ENCODE results near the gene LAMC1.

The LAMC1 gene

DNA sequence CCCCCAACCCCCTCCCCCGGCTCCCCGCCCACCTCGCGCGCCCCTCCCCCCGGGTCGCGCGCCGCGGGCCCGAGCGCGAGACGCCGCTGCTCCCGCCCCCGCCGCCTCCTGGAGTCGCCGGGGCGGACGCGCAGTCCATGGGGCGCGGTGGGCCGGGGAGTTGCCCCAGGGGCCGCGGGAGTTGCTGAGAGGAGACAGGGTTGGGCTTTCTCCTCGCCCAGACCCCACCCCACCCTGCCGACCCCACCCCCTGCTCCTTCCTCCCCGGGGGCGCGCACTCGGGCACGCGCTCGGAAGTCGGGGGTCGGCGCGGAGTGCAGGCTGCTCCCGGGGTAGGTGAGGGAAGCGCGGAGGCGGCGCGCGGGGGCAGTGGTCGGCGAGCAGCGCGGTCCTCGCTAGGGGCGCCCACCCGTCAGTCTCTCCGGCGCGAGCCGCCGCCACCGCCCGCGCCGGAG is at the start of gene LAMC1:
Gene LAMC1, plus strand, starts transcription at position 275 of the 455 bp plus-strand sequence. CDS start 297 bp downstream, outside the sequence.
- DNase-seq: no peak

DNA sequence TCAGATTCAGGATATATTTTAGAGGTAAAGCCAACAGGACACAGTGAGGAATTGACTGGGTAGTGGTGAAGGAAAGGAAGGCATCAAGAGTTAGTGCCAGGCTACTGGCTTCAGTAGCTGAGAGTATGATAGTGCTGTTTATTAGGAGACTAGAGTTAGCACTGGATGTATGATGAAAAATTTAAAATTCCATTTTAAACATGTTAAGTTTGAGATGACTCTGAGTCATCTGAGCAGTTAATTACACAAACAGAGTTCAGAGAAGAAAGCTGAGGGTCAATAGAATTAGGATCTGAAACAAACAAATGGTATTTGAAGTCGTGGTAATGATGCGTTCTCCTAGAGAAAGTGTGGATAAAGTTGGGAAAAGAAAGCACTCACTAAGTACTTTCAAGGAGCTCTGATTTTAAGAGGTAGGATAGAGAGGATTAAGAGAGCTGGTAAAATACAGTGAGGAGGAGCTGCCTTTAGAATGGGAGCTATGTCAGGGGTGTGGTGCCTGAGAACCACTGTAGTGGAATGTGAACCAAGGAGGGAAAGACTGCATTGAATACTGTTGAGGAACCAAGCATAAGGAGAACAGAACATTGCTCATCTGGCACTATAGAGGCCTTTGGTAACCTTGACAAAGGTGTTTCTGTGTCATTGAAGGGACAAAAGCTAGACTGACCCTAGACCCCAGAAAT is 48.6 kb upstream of the LAMC1 start:
- DNase-seq: no peak

DNA sequence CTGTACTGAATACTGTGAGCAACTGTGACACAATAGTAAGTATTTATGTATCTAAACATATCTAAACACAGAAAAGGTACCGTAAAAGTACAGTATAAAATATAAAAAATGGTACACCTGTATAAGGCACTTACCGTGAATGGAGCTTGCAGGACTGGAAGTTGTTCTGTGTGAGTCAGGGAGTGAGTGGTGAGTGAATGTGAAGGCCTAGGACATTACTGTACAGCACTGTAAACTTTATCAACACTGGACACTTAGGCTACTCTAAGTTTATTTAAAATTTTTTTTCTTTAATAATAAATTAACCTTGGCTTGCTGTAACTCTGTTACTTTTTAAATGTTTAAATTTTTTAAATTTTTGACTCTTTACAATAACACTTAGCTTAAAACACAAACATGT is 45.7 kb upstream of the LAMC1 start:
- no peak for DNase-seq

DNA sequence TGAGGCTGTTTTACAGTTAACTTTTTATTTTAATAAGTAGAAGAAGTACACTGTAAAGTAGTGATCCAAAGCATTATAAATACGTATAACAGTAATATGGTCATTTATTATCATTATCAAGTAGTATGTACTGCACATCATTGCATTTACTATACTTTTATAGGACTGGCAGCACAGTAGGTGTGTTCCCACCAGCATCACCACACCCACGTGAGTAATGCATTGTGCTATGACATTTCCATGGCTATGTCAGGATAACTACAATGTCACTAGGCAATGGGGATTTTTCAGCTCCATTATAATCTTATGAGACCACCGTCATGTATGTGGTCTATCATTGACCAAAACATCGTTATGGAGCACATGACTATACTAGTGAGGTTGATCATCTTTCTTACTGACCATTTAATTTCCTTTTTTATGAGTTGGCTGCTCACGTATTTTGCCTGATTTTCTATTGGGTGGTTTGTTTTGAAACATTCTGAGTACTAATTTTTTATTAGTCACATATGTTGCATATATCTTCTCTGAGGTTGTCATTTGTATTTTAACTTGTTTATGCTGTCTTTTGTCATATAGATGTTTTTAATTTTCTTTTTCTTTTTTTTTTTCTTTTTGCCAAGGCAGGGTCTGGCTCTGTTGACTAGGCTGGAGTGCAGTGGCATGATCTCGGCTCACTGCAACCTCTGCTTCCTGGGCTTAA is 44.9 kb upstream of the LAMC1 start:
- DNase-seq: no peak

DNA sequence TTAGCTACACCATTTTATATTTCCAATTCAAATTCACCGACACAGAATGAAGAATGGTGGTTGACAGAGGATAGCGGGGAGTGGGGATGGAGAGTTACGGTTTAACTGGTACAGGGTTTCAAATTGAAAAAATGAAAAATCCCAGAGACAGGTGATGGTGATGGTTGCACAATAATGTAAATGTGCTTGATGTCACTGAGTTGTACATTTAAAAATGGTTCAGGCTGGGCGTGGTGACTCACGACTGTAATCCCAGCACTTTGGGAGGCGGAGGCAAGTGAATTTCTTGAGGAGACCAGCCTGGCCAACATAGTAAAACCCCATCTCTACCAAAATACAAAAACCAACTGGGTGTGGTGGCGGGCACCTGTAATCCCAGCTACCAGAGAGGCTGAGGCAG is 39.1 kb upstream of the LAMC1 start:
- no peak for DNase-seq

DNA sequence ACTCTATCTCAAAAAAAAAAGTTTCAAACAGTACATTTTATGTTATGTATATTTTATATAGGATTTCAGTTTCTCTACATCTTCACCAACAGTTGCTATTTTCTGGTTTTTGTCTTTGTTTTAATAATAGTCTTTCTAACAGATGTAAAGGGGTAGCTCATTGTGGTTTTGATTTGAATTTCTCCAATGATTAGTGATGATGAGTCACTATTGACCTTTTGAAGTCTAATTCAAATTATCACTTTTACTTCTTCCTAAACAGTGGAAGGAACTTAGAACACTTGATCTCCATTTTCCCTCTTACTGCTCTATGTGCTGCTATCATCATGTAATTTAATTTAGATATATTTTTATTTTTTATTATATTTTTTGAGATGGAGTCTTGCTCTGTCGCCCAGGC is 38.6 kb upstream of the LAMC1 start:
- DNase-seq: no peak

DNA sequence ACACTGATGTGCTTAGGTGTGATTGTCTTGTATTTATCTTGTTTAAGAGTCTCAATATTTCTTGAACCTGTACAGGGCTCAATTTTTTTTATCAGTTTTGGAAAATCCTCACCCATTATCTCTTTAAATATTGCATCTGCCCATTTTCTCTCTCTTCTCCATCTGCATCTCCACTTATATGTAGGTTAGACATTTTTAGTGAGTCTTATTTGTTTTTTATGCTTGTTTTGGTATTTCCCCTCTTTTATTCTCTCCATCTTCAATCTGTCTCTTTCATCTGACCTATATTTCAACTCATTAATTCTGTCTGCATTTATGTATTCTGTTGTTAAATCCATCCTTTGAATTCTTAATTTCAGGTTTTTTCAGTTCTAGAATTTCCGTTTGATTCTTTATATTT is 37.3 kb upstream of the LAMC1 start:
- DNase-seq: no peak

DNA sequence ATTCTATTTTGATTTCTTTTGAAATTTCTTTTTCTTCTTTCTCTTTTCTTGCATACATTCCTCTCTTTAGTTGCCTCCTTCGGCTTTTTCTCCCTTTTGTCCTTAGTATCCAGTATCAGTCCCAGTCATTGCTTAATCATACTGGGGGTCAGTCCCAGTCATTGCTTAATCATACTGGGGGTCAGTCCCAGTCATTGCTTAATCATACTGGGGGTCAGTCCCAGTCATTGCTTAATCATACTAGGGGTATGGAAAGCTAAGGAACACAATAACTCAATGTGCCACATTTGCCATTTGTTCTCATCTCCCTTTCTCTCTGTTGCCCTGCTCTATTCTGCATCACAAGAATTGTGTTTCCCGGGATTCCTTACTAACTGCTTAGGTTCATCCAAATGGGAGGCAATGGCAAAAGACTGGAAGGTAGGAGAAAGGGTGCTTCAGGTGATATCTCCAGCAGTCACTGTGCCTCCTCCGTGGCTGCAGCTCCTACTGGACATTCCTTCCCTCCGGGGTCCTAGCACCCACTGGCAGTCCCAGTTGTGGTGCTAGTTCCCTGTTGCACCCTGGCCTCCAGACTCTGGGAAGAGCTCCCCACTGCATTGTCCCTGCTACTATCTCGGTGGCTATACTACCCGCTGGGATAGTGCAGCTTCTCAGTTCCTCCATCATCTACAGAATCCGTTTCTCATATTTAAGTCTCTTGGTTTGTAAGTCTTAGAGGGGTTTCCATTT is 32.6 kb upstream of the LAMC1 start:
- DNase-seq: no peak

DNA sequence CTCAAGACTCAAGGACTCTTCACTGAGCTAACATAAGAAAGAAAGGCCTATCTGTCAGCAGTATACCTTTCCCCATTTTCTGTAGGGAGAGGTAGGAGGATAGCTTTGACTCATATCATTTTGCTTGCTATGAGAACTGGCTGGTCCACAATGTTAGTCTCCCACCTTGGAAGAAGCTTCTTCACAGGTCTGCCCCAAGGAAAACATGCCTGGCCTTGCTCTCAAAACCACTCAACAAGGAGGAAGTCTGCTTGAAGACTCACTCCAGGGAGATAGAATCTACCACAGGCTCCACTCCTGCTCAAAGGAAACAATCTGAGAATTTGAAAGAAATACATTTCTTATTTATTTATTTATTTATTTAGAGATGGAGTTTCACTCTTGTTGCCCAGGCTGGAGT is 29.5 kb upstream of the LAMC1 start:
- no peak for DNase-seq

DNA sequence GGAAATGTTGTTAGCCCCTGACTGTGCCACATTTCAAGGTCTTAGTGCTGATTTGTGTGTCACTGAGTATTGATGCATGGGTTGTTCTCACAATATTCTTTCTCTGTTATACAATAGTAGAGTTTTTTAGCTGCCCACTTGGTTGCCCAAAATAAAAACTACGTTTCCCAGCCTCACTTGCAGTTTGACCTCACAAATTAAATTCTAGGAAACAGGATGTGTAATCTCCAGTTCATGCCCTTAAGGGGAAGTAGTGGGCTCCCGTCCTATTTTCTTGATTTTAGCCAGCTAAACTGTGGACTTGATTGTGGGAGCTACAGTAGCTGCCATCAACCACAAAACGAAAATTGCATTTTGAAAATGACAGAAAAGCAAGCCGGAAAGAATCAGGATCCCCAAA is 27.3 kb upstream of the LAMC1 start:
- no peak for DNase-seq

DNA sequence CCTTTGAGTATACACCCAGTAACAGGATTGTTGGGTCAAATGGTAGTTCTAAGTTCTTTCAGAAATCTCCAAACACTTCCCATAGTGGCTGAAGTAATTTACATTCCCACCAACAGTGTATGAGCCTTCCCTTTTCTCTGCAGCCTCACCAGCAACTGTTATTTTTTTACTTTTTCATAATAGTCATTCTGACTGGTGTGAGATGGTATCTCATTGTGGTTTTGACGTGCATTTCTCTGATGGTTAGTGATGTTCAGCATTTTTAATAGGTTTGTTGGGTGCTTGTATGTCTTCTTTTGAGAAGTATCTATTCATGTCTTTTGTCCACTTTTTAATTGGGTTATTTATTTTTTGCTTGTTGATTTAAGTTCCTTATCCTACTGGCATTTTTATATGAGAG is 26.4 kb upstream of the LAMC1 start:
- DNase-seq: no peak

DNA sequence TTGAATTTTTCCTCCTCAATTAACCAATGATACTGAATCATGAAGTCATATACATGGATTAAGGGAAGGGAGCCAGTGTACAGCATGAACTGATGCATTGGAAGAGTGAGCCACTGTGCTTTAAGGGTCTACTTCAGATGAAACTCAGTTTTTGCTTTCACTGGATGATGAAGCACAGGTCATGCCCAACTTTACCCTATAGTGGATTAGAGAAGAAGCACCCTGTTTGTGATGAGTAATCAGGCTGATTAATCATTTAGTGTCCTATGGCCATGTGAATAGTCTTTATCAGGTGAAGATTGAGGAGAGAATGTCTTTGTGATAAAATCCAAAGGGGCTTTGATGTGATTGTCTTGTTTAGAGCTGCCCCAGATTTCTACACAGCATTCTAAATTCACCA is 24.7 kb upstream of the LAMC1 start:
- DNase-seq: no peak

DNA sequence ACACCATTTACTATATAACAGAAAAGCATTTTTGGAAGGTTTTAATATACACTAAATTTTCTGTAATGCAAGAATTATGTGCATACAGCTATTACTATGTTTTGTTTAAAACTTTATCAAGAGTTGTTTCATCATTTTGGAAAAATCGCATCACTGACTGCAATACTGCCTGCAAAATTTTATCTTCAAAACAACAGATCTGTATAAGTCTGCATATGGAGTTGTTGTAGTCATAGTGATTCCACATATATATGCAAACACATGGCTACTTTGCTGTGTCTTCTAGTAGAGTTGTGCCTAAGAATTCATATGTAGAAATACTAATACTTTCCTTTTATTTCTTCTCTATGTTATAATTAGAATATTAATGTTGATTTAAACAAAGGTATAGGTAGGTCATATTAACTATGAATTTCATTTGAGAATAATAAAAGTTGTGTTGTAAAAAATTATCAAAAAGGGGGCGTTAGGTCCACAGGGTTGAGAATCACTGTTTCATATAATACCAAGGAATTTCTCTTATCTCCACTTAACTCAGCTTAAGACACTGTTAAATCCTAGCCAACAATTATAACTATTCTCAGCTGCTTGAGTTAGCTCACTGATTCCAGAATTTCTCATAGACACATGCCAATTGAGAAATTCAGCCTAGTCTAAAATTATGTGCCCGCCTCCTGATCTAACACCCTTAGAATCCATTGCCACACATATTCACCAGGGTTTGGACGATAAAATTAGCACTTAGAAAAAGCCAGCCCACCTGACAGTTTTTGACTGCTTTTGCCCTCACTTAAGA is 22.9 kb upstream of the LAMC1 start:
- DNase-seq: no peak

DNA sequence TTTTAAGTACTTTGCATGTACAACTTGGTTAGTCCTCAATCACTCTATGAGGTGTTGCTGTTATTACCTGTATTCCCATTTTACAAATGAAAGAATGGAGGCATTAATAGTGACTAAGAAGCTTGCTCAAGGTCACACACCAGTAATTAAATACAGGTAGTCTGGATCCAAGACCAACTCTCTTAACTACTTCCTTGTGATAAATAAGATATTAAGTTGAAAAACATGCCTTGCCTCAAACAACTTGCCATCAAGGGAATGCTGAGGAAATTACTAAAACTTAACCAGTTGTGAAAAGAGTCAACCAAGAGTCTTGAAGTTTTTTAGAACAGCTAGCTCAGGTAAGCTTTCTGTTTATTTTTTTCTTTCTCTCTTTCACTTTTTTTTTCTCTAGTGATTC is 21.0 kb upstream of the LAMC1 start:
- no peak for DNase-seq

DNA sequence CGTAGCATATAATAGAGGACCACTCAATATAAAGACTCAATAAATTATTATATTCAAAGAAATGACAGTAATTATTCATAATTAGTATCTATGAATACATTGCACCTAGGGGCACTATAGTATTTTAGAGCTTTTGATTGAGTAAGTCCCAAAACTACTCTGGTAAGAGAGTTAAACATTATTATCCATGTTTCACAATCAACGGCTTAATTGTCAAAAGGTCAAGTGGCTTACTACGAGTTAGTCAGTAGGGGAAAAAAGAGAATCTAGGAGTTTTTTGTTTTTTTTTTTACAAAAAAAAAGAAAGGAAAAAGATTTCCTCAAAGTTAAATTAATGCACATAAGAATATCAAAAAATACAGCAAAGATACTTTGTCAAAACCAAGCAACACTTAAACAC is 20.4 kb upstream of the LAMC1 start:
- no peak for DNase-seq

DNA sequence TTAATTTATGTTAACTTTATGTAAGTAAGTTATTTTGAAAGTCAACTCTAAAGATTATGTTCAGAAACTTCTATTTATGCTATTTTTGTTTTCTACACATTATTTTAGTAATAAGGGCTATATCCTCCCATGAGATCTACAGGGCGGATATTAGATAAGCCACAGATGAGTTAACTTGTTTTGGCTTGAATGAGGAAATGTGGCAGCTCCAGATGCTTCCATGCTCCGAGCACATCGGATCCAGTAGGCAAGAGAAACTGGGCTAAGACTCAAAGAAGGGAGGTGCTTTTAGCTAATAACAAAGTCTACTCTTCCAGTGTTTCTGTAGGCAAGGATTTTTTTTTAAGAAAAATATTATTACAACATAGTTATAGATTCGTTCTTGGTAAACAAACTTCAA is 20.0 kb upstream of the LAMC1 start:
- DNase-seq: no peak

DNA sequence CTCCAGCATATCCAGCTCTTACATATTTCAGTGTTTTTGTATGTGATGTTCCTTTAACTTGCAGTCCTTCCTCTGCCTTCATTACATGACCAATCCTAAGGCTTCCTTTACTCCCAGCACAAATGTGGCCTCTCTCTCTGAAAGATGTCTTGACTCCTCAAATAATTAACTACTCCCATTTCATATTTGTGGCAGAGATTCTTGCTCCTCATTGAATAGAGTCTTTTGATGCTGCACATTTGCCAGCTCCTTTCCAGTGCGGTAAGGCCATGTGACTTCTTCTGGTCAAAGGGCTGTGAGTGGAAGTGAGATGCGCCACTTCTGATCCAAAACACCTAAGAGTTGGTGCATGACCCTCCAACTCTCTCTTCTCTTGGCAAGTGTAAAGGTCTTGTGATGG is 19.1 kb upstream of the LAMC1 start:
- no peak for DNase-seq

DNA sequence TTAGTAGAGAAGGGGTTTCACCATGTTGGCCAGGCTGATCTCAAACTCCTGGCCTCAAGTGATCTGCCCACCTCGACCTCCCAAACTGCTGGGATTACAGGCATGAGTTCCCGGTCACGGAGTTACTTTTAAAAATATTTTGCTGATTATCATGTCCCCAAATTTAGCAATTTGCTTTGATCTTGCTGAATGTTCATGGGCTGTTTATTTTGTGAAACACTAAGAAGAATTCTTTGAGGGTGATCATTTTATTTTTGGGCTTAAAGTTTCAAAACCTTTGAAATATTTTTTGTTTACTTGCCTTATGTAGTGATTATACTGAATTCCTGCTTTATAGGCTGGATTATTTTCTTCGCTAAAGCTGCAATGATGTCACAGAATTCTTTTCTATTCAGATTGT is 11.4 kb upstream of the LAMC1 start:
- DNase-seq: no peak

DNA sequence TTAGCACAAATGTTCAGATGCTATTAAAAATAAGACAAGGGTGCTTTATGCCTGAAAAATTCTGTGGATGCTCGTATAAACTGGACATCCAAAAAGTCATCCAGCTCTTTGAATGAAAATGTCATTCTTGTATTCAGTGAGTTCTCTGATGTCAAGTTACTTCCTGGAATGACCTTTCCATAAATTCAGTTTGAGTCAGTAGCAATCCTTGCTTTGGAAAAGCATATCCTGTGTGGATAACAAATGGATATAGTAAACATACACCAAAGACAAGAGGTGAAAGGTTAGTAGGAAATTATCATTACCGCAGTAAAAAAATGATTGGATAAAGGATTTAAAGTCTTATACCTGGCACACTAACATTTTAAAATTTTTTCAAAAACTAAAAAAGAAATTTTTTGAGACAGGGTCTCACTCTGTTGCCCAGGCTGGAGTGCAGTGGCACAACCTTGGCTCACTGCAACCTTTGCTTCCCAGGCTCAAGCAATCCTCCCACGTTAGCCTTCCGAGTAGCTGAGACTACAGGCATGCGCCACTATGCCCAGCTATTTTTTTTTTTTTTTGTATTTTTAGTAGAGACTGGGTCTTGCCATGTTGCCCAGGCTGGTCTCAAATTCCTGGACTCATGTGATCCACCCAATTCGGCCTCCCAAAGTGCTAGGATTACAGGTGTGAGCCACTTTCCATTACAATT is 10.8 kb upstream of the LAMC1 start:
- no peak for DNase-seq

DNA sequence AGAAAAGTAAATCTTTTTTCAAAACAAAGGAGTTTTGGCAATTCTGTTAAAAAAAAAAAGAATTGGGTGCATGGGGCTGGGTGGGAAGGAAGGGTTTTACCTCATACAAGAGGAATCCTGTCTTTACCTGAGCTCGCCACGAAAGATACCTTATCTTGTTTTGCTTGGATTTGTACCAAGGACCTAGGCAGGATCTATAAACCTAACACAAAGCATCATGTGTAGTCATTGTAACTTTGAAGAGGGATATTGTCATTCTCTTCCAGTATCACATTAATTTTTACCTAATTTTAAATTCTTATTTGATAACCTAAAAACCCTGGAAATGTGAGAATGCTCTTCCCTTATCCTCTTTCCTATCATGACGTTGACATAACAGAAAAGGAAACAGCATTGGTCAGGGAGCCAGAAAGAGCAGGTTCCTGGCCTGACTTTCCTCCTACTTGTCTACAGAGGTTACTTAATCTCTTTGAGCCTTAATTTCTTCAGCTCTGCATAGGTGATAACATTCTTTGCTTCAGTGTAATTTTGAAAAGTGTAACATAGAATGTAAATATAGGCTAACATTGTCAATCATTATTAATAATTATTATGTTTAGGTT is 4.0 kb upstream of the LAMC1 start:
- DNase-seq: no peak

DNA sequence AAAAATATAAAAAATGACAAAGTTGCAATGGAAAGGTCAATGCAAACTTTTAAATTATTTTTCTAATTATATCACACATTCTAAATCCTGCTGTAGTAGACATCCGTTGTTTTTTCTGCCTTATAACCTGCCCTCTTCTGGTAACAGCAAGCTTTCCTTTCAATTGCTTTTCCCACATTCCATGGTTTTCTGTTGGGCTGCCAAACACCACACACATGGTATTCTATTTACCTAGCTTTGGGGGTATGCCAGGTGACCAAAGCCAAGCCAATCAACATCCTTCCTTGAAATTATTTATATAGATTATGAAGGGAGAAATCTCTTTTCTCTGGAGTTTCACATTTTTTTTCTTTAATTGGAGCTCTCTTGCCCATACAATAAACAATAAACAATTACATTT is 3.4 kb upstream of the LAMC1 start:
- DNase-seq: no peak
